Measurements from ENCODE around the gene VIT. TPM values are rescaled to one million over a fixed set of nuclear protein-coding genes. Genes with fewer than 3 reads are reported as not detected.

VIT gene
- total RNA-seq, 1 donor from 2014 or later: 2.6 TPM

DNA sequence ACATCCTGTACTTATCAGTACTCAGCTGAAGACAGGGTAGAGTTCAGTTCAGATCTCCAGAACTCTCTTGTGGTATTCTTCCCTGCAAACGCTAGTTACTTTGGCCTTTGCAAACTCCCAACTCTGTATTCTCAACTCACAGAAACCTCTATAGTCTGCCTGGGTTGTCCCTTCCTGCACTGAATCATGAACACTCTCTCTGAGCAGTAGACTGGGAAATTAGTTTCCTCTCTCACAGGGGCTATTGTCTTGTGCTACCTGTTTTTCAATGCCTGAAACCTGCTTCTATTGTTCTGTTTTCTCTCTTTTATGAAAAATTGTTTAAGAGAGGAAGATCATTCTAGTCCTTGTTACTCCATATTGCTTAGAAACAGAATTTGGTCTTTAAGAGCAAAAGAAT is 134.7 kb downstream of the VIT start:
- no peak for DNase-seq (ENCODE audit: low spot score)
- intact Hi-C loops (cut with DNase I): no loop called here

DNA sequence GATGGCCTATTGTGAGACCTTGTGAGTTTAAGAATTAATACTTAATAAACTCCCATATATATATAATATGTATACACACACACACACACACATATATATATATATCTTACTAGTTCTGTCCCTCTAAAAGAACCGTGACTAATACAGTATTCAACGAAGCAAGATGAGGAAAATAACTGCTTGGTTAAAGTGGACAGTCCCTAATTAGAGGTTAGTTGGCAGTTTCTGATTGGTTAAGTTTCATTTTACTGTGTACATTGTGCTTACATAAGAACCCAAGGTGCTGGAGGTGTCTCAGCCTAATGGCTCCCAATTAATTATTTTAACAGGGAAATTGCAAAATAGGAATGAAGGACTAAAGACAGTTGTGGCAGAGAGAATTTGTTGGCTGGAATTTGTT is 137.7 kb downstream of the VIT start:
- intact Hi-C loops (cut with DNase I): no loop called here
- no peak for DNase-seq (ENCODE audit: low spot score)

DNA sequence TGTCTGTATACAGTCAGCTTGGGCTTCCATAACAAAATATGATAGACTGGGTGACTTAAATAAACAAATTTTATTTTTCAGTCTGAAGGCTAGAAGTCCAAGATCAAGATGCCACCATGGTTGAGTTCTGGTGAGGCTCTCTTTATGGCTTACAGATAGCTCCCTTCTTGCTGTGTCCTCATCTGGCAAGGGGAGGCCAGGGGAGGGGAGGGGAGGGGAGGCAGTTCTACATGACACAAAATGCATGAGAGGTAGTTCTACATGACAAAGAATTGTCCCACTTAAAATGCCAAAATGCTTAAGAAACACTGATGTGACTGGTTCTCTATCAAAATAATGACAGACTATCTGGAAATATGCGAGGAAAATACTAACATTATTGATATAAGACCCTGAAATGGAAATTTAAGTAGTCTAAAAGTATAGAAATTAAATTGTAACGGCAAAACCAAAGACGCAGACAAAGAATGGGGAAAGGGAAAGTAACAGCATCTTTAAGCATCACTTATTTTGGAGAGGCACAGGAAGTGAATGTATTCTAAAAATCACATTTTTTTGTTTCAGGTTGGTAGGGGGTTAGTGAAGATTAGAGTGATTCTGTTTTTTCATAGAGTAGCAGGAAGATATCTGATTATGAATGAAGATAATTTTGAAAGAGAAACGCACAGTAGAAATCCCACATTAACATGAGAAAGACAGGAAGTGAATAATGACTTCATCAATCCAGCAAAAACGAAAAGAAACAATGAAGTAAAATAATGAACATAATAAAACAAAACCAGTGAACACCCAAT is 138.4 kb downstream of the VIT start:
- intact Hi-C loops (cut with DNase I): no loop called here
- DNase-seq (ENCODE audit: low spot score): no peak

DNA sequence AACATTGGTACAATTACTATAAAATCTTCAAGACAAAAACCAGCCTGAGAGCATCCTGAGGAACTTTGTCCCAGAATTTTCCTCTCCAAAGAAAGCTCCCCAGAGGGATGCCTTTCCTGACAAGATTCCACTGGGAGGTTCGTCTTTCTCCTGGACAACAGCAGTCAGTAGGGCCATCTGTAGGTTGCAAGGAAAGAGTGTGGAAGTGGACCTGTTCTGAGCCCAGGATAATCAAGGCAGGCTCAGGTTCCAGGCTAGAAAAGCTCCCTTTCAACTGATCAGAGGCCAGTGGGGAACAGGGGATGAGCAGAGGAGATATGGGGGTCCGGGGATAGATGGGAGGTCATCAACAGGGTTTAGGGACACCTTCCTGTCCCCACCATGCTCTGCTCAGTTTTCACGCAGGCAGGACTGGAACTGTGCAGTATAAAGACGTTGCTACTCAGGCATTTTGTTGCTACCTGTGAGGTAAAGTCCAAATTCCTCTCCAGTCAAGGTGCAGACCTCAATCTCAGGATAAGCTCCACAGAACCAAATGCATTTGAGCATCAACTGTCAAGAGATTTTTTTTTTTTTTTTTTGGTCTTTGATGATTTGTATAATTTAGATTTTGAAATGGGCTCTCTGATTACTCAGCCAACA is 143.6 kb downstream of the VIT start:
- DNase-seq (ENCODE audit: low spot score): no peak
- intact Hi-C loops (cut with DNase I): no loop called here

DNA sequence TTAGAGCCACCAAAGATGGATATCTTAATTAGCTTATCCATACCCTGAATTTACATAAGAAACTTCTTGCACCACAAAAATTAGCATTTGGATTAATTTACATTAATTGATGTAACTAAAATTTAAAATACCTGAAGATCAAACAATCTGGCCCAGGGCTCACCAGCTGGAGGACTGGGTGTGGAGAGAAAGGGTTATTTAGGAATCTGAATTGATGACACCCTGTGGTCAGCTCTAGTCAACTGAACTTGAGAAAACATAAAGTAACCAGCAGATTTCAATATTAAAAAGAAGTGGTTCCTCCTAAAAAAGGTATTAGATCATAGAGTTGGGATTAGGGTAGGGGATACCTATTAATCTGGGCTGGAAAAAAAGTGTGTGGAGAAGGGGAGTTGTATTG is 147.3 kb downstream of the VIT start:
- intact Hi-C loops (cut with DNase I): no loop called here
- DNase-seq (ENCODE audit: low spot score): no peak

DNA sequence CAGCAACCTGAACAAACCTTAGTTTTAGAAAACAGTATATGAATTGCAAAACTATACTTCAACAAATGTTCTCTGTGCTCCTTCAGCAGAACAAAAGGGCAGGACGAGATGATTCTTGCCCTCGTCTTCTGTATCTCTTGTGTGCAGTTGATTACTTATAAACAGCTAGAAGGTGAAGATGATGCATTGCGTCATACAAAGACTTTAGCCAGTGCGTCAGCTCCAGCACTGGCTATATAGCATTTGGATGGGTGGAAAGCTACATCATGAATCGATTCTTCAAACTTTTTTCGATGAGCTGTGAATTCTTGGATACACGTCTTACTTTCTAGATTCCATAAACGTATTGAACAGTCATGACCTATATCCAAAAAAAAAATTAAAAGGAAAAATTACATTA is 152.8 kb downstream of the VIT start:
- intact Hi-C loops (cut with DNase I): no loop called here

DNA sequence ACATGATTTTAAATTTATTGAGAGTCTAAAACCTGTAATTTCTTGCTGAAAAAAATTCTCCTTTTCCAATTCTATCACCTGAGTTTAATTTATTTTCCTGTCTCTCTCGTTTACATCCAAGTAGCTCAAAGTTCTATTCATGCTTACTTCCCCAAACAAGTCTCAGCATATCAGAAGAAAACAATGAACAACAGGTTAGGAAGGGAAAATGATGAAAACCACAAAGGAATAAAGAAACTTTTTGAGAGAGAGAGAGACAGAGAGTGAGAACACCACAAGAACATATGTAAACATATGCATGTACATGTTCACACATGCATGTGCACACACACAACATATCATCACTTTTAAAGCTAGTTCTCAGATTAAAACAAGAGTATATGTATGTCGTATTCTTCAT is 157.7 kb downstream of the VIT start:
- no peak for DNase-seq (ENCODE audit: low spot score)
- intact Hi-C loops (cut with DNase I): no loop called here

More for the DNA sequence above, 152.8 kb downstream of the VIT start:
- no peak for DNase-seq (ENCODE audit: low spot score)

DNA sequence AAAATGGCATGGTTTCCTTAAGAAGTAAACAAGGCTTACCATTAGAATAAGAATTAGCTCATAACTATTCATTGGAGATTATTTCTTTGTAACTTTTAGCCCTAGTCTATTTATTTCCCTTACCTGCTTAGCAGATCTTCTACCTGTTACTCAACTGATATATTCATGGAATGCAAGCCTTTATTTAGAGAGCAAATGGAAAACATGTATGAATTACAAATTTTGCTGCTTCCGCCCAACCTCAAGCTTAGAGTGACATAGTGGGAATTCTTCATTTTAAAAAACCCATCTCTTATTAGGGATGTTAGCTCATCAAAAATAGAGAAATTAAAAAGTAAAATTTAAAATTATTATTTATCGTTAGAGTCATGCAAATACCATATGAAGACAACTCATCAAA is 158.9 kb downstream of the VIT start:
- intact Hi-C loops (cut with DNase I): no loop called here
- no peak for DNase-seq (ENCODE audit: low spot score)

DNA sequence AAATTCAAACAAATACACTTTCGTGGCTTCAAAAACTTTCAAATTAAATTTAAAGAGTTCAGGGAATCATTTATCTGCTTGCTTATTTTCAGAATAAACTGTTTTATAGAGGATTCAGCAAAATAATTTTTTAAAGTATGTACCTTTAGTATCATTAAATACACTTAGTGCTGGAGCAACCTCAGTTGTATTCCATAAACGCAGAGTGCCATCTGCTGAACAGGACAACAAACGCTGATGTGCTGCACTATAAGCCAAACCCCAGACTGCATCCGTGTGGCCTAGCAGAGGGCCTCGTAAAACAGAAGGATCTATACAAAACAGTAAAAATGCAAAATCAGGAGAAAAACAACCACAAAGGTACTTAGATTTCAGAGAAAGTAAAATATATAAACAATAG is 161.2 kb downstream of the VIT start:
- intact Hi-C loops (cut with DNase I): no loop called here
- no peak for DNase-seq (ENCODE audit: low spot score)

DNA sequence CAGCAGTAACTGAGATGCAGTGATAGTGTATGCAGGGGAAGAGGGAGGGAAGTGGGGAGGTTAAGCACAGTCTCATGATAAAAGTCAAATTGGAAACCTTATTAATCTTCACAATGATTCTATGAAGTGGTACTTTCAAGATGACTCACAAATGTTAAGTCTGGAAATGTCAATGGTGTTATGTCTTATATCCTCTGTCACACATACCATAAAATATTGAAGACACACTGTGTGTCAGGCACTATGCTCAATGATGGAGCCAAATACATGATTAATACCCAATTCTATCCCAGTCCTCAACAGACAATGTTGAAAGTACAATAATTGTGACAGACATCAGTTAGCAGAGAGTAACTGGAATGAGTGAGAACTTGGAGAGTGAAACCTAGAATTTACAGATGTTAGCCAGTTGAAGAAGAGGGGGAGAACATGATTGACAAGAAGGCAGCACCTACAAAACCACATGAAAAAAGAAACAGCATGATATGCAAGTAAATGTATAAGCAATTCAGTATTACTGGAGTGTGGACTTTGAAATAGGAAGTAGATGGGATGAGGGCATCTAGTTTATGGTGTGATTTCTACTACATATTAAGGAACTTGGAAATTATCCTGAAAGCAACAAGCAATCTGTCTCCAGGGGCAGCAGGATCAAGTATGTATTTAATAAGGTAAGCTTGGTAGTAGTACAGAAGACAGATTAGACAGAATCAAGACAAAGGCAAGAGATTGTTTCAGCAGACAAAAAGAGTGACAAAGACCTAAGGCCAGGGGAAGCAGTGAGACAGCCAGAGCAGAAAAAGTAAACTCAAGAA is 162.3 kb downstream of the VIT start:
- no peak for DNase-seq (ENCODE audit: low spot score)
- intact Hi-C loops (cut with DNase I): no loop called here

DNA sequence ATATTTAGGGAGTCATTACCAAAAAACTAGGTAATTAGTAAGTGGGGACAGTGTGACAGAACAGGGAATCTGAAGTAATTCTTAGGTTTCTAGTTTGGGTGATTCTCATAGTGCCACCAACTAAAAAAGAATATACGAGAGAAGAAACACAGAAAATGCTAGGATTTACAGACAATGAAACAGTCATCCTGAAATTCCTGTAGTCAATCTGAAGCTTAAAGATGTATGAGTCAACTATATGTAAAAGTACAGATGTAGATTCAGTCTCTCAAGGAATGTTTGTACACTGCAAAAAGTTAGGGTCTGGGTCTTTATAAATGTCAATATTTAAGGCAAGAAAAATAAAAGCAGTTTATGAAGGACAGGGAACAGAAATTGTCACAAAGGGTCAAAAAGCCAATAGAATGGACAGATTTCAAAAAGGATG is 162.9 kb downstream of the VIT start:
- intact Hi-C loops (cut with DNase I): no loop called here
- no peak for DNase-seq (ENCODE audit: low spot score)

DNA sequence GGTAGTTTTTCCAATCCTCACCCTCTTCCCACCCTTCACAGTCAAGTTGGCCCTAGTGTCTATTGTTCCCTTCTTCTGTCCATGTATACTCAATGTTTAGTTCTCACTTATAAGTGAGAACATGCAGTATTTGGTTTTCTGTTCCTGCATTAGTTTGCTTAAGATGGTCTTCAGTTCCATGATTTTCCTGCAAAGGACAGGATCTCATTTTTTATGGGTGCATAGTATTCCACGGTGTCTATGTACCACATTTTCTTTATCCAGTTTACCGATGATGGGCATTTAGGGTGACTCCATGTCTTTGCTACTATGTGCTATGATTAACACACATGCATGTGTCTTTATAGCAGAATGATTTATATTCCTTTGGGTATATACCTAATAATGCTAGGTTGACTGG is 165.4 kb downstream of the VIT start:
- DNase-seq (ENCODE audit: low spot score): no peak
- intact Hi-C loops (cut with DNase I): no loop called here

Other genes with a start within 250 kb of the VIT start
- gene FEZ2, start 98.5 kb upstream of the VIT start, total RNA-seq: 50.5 TPM